ENCODE measurements around the gene SREBF2. TPM values are rescaled to one million over a fixed set of nuclear protein-coding genes. Genes with fewer than 3 reads are reported as not detected.

The SREBF2 gene
- total and polyA plus RNA-seq, 2 of the 8 experiments (the other 6 are each of a cell fraction or from before 2014, with no cell fraction given), result 125 to 144 TPM

GRCh38 chr22:41820447-41820846 is 12.5 kb upstream of the SREBF2 start:
- no peak overlapping the region for H2BK15ac ChIP-seq (ENCODE audit: low read length)
- H3K9ac ChIP-seq (replicated peaks in 1 of 4; ENCODE audit: extremely low read depth in 1 of 4, low read depth in 3 of 4, low read length in 3 of 4), result no peak overlapping the region
- no peaks in the 10 kb centered on the region; a peak in 1 of 7 replicates for H3K27me3 ChIP-seq (replicated peaks in 1 of 4; ENCODE audit: control insufficient read depth in 3 of 4, extremely low read depth in 1 of 4, insufficient read depth in 3 of 4, low read length in 3 of 4)
- POLR2A ChIA-PET (ENCODE audit: partially characterized antibody), result interaction anchor here (1.5 kb wide), 1 partner anchor 20 kb away, joined by 4 read pairs; the partner anchor contains the start of gene CCDC134
- H4K8ac ChIP-seq (ENCODE audit: extremely low read depth, insufficient read depth, low read length), result no peak overlapping the region
- H4K20me1 ChIP-seq (replicated peaks in 1 of 2; ENCODE audit: control insufficient read depth in 1 of 2, insufficient read depth in 2 of 2, low read length in 2 of 2), result peaks cover 0 to 8% of the 10 kb centered on the region in 2 experiments
- no peak overlapping the region for H3K4me2 ChIP-seq (ENCODE audit: insufficient read depth in 1 of 2, low read depth in 2 of 2, low read length in 2 of 2)
- no peak overlapping the region for H3K56ac ChIP-seq (replicated peaks; ENCODE audit: insufficient read length, low read depth, low read length)
- H3K79me2 ChIP-seq (ENCODE audit: control insufficient read depth in 1 of 2, insufficient read depth in 2 of 2, low read length in 2 of 2), result no peaks in the 10 kb centered on the region
- H3K18ac ChIP-seq (ENCODE audit: extremely low read depth, low read length), result no peak overlapping the region
- CTCF ChIA-PET (ENCODE audit: partially characterized antibody), result interaction anchor here (1.0 kb wide), 1 partner anchor 147 kb away, joined by 3 read pairs; no protein-coding TSS in a partner anchor
- no peak overlapping the region for H4K5ac ChIP-seq (ENCODE audit: insufficient read length, low read depth, low read length)
- FAIRE-seq (no peak), DNase-seq (ENCODE audit: low read depth in 1 of 2, low spot score in 2 of 2) (no peak)
- no peak overlapping the region for H2AFZ ChIP-seq (ENCODE audit: low read length)
- H2AK5ac ChIP-seq (ENCODE audit: low read depth, low read length), result no peak overlapping the region
- no peak overlapping the region for H3K27ac ChIP-seq (ENCODE audit: low read depth, low read length)
- no peaks in the 10 kb centered on the region for H3K9me3 ChIP-seq (ENCODE audit: insufficient read depth in 2 of 2, low read depth in 1 of 2, low read length in 1 of 2)
- H2BK5ac ChIP-seq (ENCODE audit: low read depth, low read length), result no peak overlapping the region
- no peak overlapping the region for H3K23ac ChIP-seq (ENCODE audit: insufficient read length)
- no peak overlapping the region for H2BK120ac ChIP-seq (replicated peaks; ENCODE audit: low read depth, low read length)
- no peak overlapping the region for H3K14ac ChIP-seq (ENCODE audit: insufficient read length)
- H3K36me3 ChIP-seq (ENCODE audit: control insufficient read depth in 2 of 4, insufficient read depth in 4 of 4, low read length in 3 of 4), result peaks cover 0 to 7% (median 2%) of the 10 kb centered on the region in 4 experiments; a peak in 5 of 8 replicates
- H2BK12ac ChIP-seq (ENCODE audit: low read depth, low read length), result no peak overlapping the region
- H4K91ac ChIP-seq (replicated peaks; ENCODE audit: insufficient read length, low read length), result no peak overlapping the region
- H3K4ac ChIP-seq (replicated peaks; ENCODE audit: insufficient read length, low read depth, low read length), result no peak overlapping the region
- no peak overlapping the region for H2BK20ac ChIP-seq (ENCODE audit: low read length)
- 88% methylated on average over 5 of the region's 5 CpGs; no CpG with 5 or more reads in 1 of the 2 experiments for WGBS, 2 experiments (ENCODE audit: extremely low coverage in 1 of 2, insufficient coverage in 1 of 2, insufficient read length in 1 of 2, insufficient replicate concordance in 2 of 2, low coverage in 1 of 2, low lambda C conversion rate in 2 of 2, missing lambda C conversion rate in 1 of 2)
- TF ChIP-seq TEAD4 (IDR thresholded peaks at IDR 0.05; ENCODE audit: low read depth, low read length), result no peak
- no peak for TF ChIP-seq CHD2 (IDR thresholded peaks at IDR 0.05; ENCODE audit: low read length)
- TF ChIP-seq BACH1 (IDR thresholded peaks at IDR 0.05; ENCODE audit: low read length), result no peak
- TF ChIP-seq RXRA (IDR thresholded peaks at IDR 0.05; ENCODE audit: insufficient read depth, low read depth, low read length), result no peak
- TF ChIP-seq BCL11A (IDR thresholded peaks at IDR 0.05; ENCODE audit: low read depth in 2 of 2, low read length in 2 of 2), result no peak
- no peak for TF ChIP-seq USF2 (IDR thresholded peaks at IDR 0.05; ENCODE audit: low read length)
- no peak for TF ChIP-seq E2F6 (IDR thresholded peaks at IDR 0.05)
- no peak for TF ChIP-seq HDAC2 (IDR thresholded peaks at IDR 0.05; ENCODE audit: borderline replicate concordance in 1 of 2, low read depth in 2 of 2, low read length in 2 of 2)
- no peak for TF ChIP-seq ZNF274 (IDR thresholded peaks at IDR 0.05; ENCODE audit: borderline replicate concordance, extremely low read depth, low read length)
- no peak for TF ChIP-seq PHF8 (conservative IDR thresholded peaks at IDR 0.05; ENCODE audit: low read depth, low read length)
- H3K4me3 ChIP-seq (ENCODE audit: extremely low read depth in 1 of 4, insufficient read depth in 2 of 4, low read depth in 3 of 4, low read length in 4 of 4), result no peak overlapping the region
- H3K23me2 ChIP-seq (ENCODE audit: low read depth, low read length), result no peaks in the 10 kb centered on the region
- H3K79me1 ChIP-seq (ENCODE audit: low read depth, low read length), result peaks cover 8% of the 10 kb centered on the region
- peaks cover 2 to 9% (median 5%) of the 10 kb centered on the region in 4 experiments for H3K4me1 ChIP-seq (replicated peaks in 1 of 4; ENCODE audit: control insufficient read depth in 3 of 4, insufficient read depth in 4 of 4, low read length in 3 of 4)

Data from H1 (cell line).